Measurements from ENCODE around the gene SEC16A.

Gene SEC16A, protein sequence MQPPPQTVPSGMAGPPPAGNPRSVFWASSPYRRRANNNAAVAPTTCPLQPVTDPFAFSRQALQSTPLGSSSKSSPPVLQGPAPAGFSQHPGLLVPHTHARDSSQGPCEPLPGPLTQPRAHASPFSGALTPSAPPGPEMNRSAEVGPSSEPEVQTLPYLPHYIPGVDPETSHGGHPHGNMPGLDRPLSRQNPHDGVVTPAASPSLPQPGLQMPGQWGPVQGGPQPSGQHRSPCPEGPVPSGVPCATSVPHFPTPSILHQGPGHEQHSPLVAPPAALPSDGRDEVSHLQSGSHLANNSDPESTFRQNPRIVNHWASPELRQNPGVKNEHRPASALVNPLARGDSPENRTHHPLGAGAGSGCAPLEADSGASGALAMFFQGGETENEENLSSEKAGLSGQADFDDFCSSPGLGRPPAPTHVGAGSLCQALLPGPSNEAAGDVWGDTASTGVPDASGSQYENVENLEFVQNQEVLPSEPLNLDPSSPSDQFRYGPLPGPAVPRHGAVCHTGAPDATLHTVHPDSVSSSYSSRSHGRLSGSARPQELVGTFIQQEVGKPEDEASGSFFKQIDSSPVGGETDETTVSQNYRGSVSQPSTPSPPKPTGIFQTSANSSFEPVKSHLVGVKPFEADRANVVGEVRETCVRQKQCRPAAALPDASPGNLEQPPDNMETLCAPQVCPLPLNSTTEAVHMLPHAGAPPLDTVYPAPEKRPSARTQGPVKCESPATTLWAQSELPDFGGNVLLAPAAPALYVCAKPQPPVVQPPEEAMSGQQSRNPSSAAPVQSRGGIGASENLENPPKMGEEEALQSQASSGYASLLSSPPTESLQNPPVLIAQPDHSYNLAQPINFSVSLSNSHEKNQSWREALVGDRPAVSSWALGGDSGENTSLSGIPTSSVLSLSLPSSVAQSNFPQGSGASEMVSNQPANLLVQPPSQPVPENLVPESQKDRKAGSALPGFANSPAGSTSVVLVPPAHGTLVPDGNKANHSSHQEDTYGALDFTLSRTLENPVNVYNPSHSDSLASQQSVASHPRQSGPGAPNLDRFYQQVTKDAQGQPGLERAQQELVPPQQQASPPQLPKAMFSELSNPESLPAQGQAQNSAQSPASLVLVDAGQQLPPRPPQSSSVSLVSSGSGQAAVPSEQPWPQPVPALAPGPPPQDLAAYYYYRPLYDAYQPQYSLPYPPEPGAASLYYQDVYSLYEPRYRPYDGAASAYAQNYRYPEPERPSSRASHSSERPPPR (N-terminal part only)

GRCh38 chr9:136482793-136483588 lies at the start of gene SEC16A:
Gene SEC16A, minus strand, starts transcription at chr9:136483040. Its CDS starts 5,425 bp downstream, at chr9:136477615.
- H3K36me3 Mint-ChIP-seq (ENCODE audit: low read depth), result peaks cover 4% of the 10 kb centered on the region
- peak within 1 kb of the TSS; percentile 97 for H3K4me3 Mint-ChIP-seq
- peaks cover 21% of the 10 kb centered on the region for H3K4me1 Mint-ChIP-seq (ENCODE audit: low read depth)
- H3K27ac Mint-ChIP-seq, result peak within 1 kb of the TSS; percentile 97
- peaks cover 8% of the 10 kb centered on the region for H3K27me3 Mint-ChIP-seq (ENCODE audit: low read depth)
- H3K9me3 Mint-ChIP-seq, result no peaks in the 10 kb centered on the region

GRCh38 chr9:136531904-136532798 lies 49.3 kb upstream of the SEC16A start:
- peak overlapping the region; percentile 71 for H3K27ac Mint-ChIP-seq
- peaks cover 22% of the 10 kb centered on the region for H3K4me1 Mint-ChIP-seq (ENCODE audit: low read depth)
- no peaks in the 10 kb centered on the region for H3K9me3 Mint-ChIP-seq
- H3K27me3 Mint-ChIP-seq (ENCODE audit: low read depth), result no peaks in the 10 kb centered on the region
- peak overlapping the region; percentile 44 for H3K4me3 Mint-ChIP-seq
- H3K36me3 Mint-ChIP-seq (ENCODE audit: low read depth), result peaks cover 9% of the 10 kb centered on the region

- H3K27ac Mint-ChIP-seq, result no peak overlapping the region
- no peaks in the 10 kb centered on the region for H3K9me3 Mint-ChIP-seq
- H3K36me3 Mint-ChIP-seq (ENCODE audit: low read depth), result peaks cover 6% of the 10 kb centered on the region
- H3K4me3 Mint-ChIP-seq, result no peak overlapping the region
- no peaks in the 10 kb centered on the region for H3K27me3 Mint-ChIP-seq (ENCODE audit: low read depth)
- peaks cover 20% of the 10 kb centered on the region for H3K4me1 Mint-ChIP-seq (ENCODE audit: low read depth)
These were observed 48.5 kb upstream of the SEC16A start for GRCh38 chr9:136531186-136531903.

GRCh38 chr9:136530461-136531089 lies 47.7 kb upstream of the SEC16A start:
- no peaks in the 10 kb centered on the region for H3K9me3 Mint-ChIP-seq
- H3K27ac Mint-ChIP-seq, result no peak overlapping the region
- H3K36me3 Mint-ChIP-seq (ENCODE audit: low read depth), result peaks cover 6% of the 10 kb centered on the region
- H3K4me3 Mint-ChIP-seq, result no peak overlapping the region
- peaks cover 20% of the 10 kb centered on the region for H3K4me1 Mint-ChIP-seq (ENCODE audit: low read depth)
- no peaks in the 10 kb centered on the region for H3K27me3 Mint-ChIP-seq (ENCODE audit: low read depth)

DNA sequence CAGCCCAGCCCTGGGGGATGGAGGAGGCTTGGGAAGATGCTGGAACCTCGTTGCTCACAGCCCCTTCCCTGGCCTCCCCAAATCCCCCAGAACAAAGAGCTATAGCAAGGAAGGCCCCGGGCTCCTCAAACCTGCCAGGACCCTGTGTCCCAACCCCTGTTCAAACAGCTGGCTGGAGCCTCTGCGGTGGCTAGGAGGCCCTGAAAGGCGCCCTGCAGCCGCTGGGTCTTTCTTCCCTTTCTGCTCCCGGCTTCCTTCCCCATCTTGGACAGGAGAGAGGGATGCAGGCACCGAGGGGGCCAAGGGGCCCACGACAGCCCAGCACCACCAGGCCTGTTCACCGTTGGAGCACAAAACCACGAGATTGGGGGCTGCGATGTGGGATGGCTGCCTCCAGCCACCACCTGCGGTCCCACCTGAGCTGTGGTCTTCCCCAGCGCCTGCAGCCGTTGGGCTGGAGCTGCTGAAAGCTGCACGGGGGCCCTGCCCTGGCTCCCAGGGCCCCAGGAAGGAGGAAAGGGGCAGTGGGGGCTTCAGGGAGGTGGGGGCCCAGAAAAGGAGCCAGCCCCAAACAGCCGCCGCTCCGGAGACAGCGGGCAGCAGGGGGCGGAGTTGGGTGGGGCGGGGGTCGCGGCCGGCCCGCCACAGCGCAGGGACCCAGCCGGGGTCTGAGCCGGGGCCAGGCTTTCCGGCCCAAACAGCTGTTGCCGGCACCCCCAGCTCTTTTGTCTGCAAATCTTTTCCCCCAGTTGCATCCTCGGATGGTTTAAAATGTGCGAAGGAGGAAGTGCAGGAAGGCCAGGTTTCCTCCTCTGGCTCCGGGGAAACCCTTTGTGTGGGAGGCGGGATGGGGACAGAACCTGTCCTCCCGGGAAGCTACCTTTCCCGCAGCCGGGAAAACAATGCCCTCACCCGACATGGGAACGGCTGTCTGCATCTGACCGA lies 46.9 kb upstream of the SEC16A start:
- H3K27ac Mint-ChIP-seq, result no peak overlapping the region
- no peak overlapping the region for H3K4me3 Mint-ChIP-seq
- peaks cover 20% of the 10 kb centered on the region for H3K4me1 Mint-ChIP-seq (ENCODE audit: low read depth)
- no peaks in the 10 kb centered on the region for H3K27me3 Mint-ChIP-seq (ENCODE audit: low read depth)
- no peaks in the 10 kb centered on the region for H3K9me3 Mint-ChIP-seq
- peaks cover 6% of the 10 kb centered on the region for H3K36me3 Mint-ChIP-seq (ENCODE audit: low read depth)

- no peak overlapping the region for H3K27ac Mint-ChIP-seq
- no peaks in the 10 kb centered on the region for H3K27me3 Mint-ChIP-seq (ENCODE audit: low read depth)
- H3K4me1 Mint-ChIP-seq (ENCODE audit: low read depth), result peaks cover 13% of the 10 kb centered on the region
- no peaks in the 10 kb centered on the region for H3K9me3 Mint-ChIP-seq
- H3K4me3 Mint-ChIP-seq, result no peak overlapping the region
- H3K36me3 Mint-ChIP-seq (ENCODE audit: low read depth), result peaks cover 2% of the 10 kb centered on the region
These were observed 46.0 kb upstream of the SEC16A start for GRCh38 chr9:136528716-136529341.

DNA sequence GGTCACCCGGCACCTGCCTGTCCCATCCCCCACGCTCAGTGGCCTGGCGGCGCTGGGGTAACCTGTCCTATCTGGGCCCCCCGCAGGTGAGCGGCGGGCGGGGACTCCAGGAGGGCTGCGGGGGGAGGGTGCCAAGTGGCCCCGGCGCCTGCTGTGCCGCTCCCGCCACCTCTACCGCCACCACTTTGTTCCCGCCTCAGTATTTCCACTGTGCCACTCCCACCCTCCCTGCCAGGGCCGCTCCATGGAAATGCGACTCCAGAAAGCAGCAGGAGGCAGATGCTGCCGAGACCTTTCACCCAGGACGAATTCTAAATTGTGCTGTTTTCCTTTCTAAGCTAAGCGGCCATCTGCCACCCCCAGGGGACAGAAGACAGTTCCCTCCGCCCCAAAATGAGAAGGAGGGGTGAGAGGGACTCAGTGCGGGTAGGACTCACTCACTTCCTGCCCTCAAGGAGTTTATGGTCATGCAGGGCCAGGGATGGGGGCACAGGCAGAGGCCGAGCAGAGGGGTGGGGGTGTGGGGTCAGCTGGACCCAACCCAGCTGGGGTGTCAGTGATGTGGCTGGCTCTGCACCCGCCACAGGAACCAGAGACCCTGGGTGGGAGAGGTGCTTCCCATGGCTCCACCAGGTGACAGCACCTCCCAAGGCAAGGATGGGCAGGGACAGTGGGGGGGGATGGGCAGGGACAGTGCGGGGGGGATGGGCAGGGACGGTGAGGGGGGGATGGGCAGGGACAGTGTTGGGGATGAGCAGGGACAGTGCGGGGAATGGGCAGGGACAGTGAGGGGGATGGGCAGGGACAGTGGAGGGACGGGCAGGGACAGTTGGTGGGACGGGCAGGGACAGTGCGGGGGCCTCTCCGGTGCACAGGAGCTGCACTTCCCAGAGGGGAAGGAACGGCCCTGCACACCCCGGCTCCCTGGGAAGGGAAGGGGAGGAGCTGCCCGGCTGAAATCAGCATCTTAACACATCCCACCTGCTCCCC lies 45.2 kb upstream of the SEC16A start:
- Mint-ChIP-seq H3K9me3 (no peaks in the 10 kb centered on the region), H3K36me3 (ENCODE audit: low read depth) (peaks cover 2% of the 10 kb centered on the region), H3K4me3 (no peak overlapping the region), H3K27me3 (ENCODE audit: low read depth) (no peaks in the 10 kb centered on the region), H3K27ac (no peak overlapping the region), H3K4me1 (ENCODE audit: low read depth) (peaks cover 9% of the 10 kb centered on the region)

GRCh38 chr9:136527131-136527530 lies 44.3 kb upstream of the SEC16A start:
- H3K36me3 Mint-ChIP-seq (ENCODE audit: low read depth), result peaks cover 2% of the 10 kb centered on the region
- no peak overlapping the region for H3K27ac Mint-ChIP-seq
- H3K4me1 Mint-ChIP-seq (ENCODE audit: low read depth), result peaks cover 4% of the 10 kb centered on the region
- H3K27me3 Mint-ChIP-seq (ENCODE audit: low read depth), result no peaks in the 10 kb centered on the region
- no peaks in the 10 kb centered on the region for H3K9me3 Mint-ChIP-seq
- no peak overlapping the region for H3K4me3 Mint-ChIP-seq

GRCh38 chr9:136526625-136527066 lies 43.8 kb upstream of the SEC16A start:
- peaks cover 2% of the 10 kb centered on the region for H3K36me3 Mint-ChIP-seq (ENCODE audit: low read depth)

GRCh38 chr9:136525841-136526499 lies 43.1 kb upstream of the SEC16A start:
- Mint-ChIP-seq H3K27me3 (ENCODE audit: low read depth) (no peaks in the 10 kb centered on the region), H3K27ac (no peak overlapping the region), H3K9me3 (no peaks in the 10 kb centered on the region), H3K4me1 (ENCODE audit: low read depth) (peaks cover under 1% of the 10 kb centered on the region), H3K4me3 (no peak overlapping the region), H3K36me3 (ENCODE audit: low read depth) (peaks cover under 1% of the 10 kb centered on the region)

More at GRCh38 chr9:136526625-136527066, 43.8 kb upstream of the SEC16A start:
- Mint-ChIP-seq H3K4me1 (ENCODE audit: low read depth) (peaks cover 3% of the 10 kb centered on the region), H3K27ac (no peak overlapping the region), H3K27me3 (ENCODE audit: low read depth) (no peaks in the 10 kb centered on the region), H3K9me3 (no peaks in the 10 kb centered on the region), H3K4me3 (no peak overlapping the region)

Data from T-helper 1 cell treated with Interleukin-12 subunit alpha and Interleukin-12 subunit beta and Interleukin-4 antibody, amounts not matched to agents 30 μg/mL and 1 μg/mL, for 36 hours (primary cell).